ENCODE results near the gene AP5B1. TPM values are rescaled to one million over a fixed set of nuclear protein-coding genes. Genes with fewer than 3 reads are reported as not detected.

The AP5B1 gene
- total and polyA plus RNA-seq, 2 of the 8 experiments (the other 6 are each of a cell fraction or from before 2014, with no cell fraction given): 7.6 to 10.0 TPM

DNA sequence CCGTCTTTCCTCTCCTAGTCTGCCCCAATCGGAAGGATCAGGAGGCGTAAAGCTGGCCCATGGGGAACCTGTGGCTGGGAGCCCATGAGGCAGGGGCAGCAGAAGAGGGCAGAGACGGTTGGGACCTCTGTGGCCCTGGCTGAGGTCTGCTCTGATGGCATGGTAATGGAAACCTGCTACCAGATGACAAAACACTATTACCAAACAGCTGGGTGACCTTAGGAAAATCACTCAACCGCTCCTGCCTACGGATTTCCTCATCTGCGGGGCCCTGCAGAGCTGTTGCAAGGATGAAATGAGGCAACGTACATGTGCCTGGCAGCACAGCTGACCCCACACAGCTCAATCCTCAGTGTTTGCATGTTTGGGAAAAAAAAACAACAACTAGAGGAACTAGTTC lies 4.6 kb downstream of the AP5B1 start:
- Histone ChIP-seq H2AK5ac (ENCODE audit: low read depth, low read length) (no peak overlapping the region), H4K91ac (replicated peaks; ENCODE audit: insufficient read length, low read length) (no peak overlapping the region), H2BK12ac (ENCODE audit: low read depth, low read length) (no peak overlapping the region), H3K23ac (ENCODE audit: insufficient read length) (no peak overlapping the region), H4K5ac (ENCODE audit: insufficient read length, low read depth, low read length) (no peak overlapping the region), H3K27me3 (replicated peaks in 1 of 4; ENCODE audit: control insufficient read depth in 3 of 4, extremely low read depth in 1 of 4, insufficient read depth in 3 of 4, low read length in 3 of 4) (no peaks in the 10 kb centered on the region), H3K56ac (replicated peaks; ENCODE audit: insufficient read length, low read depth, low read length) (no peak overlapping the region), H3K9ac (replicated peaks in 1 of 4; ENCODE audit: extremely low read depth in 1 of 4, low read depth in 3 of 4, low read length in 3 of 4) (no peak overlapping the region), H4K8ac (ENCODE audit: extremely low read depth, insufficient read depth, low read length) (no peak overlapping the region; the same call in 1 of the 2 replicates), H3K79me1 (ENCODE audit: low read depth, low read length) (0 out of 2 replicates have a peak, but pooled peaks cover 2% of the 10 kb centered on the region), H3K36me3 (ENCODE audit: control insufficient read depth in 2 of 4, insufficient read depth in 4 of 4, low read length in 3 of 4) (peaks cover 0 to 11% (median 0%) of the 10 kb centered on the region in 4 experiments; a peak in 3 of 8 replicates), H3K27ac (ENCODE audit: low read depth, low read length) (no peak overlapping the region), H2BK20ac (ENCODE audit: low read length) (no peak overlapping the region), H3K18ac (ENCODE audit: extremely low read depth, low read length) (no peak overlapping the region), H3K23me2 (ENCODE audit: low read depth, low read length) (peaks cover 4% of the 10 kb centered on the region; the same call in 1 of the 2 replicates), H3K4me2 (ENCODE audit: insufficient read depth in 1 of 2, low read depth in 2 of 2, low read length in 2 of 2) (no peak overlapping the region), H3K4ac (replicated peaks; ENCODE audit: insufficient read length, low read depth, low read length) (no peak overlapping the region), H2BK5ac (ENCODE audit: low read depth, low read length) (no peak overlapping the region), H3K4me1 (replicated peaks in 1 of 4; ENCODE audit: control insufficient read depth in 3 of 4, insufficient read depth in 4 of 4, low read length in 3 of 4) (peaks cover 0 to 3% (median 0%) of the 10 kb centered on the region in 4 experiments; a peak in 4 of 7 replicates), H2BK120ac (replicated peaks; ENCODE audit: low read depth, low read length) (no peak overlapping the region), H4K20me1 (replicated peaks in 1 of 2; ENCODE audit: control insufficient read depth in 1 of 2, insufficient read depth in 2 of 2, low read length in 2 of 2) (peaks cover 1 to 15% of the 10 kb centered on the region in 2 experiments), H3K14ac (ENCODE audit: insufficient read length) (no peak overlapping the region), H3K9me3 (ENCODE audit: insufficient read depth in 2 of 2, low read depth in 1 of 2, low read length in 1 of 2) (no peaks in the 10 kb centered on the region), H3K4me3 (ENCODE audit: extremely low read depth in 1 of 4, insufficient read depth in 2 of 4, low read depth in 3 of 4, low read length in 4 of 4) (no peak overlapping the region), H2AFZ (ENCODE audit: low read length) (no peak overlapping the region), H3K79me2 (ENCODE audit: control insufficient read depth in 1 of 2, insufficient read depth in 2 of 2, low read length in 2 of 2) (no peaks in the 10 kb centered on the region), H2BK15ac (ENCODE audit: low read length) (no peak overlapping the region)
- 94% methylated on average over 8 of the region's 8 CpGs; no CpG with 5 or more reads in 1 of the 2 experiments for WGBS, 2 experiments (ENCODE audit: extremely low coverage in 1 of 2, insufficient coverage in 1 of 2, insufficient read length in 1 of 2, insufficient replicate concordance in 2 of 2, low coverage in 1 of 2, low lambda C conversion rate in 2 of 2, missing lambda C conversion rate in 1 of 2)
- TF ChIP-seq TEAD4 (IDR thresholded peaks at IDR 0.05; ENCODE audit: low read depth, low read length) (no peak), JUN (IDR thresholded peaks at IDR 0.05; ENCODE audit: low read depth, low read length) (no peak), HDAC6 (IDR thresholded peaks at IDR 0.05; ENCODE audit: low read depth, low read length) (no peak), SRF (IDR thresholded peaks at IDR 0.05; ENCODE audit: low read depth, low read length) (no peak), HDAC2 (IDR thresholded peaks at IDR 0.05; ENCODE audit: borderline replicate concordance in 1 of 2, low read depth in 2 of 2, low read length in 2 of 2) (no peak), POLR2A (IDR thresholded peaks at IDR 0.05; ENCODE audit: control extremely low read depth in 1 of 2, low read depth in 2 of 2, low read length in 2 of 2) (no peak), CBX8 (IDR thresholded peaks at IDR 0.05; ENCODE audit: borderline replicate concordance, low read depth, low read length) (no peak), CHD2 (IDR thresholded peaks at IDR 0.05; ENCODE audit: low read length) (no peak), EGR1 (IDR thresholded peaks at IDR 0.05; ENCODE audit: borderline replicate concordance, low read depth, low read length) (no peak), SIN3A (conservative IDR thresholded peaks at IDR 0.05 in 1 of 2, IDR thresholded peaks at IDR 0.05 in 1 of 2; ENCODE audit: low read depth in 1 of 2, low read length in 2 of 2) (no peak), BCL11A (IDR thresholded peaks at IDR 0.05; ENCODE audit: low read depth in 2 of 2, low read length in 2 of 2) (no peak), GTF2F1 (IDR thresholded peaks at IDR 0.05; ENCODE audit: borderline replicate concordance, low read depth, low read length) (no peak), SP4 (IDR thresholded peaks at IDR 0.05; ENCODE audit: low read length) (no peak), RAD21 (IDR thresholded peaks at IDR 0.05 in 1 of 2, conservative IDR thresholded peaks at IDR 0.05 in 1 of 2; ENCODE audit: low read depth in 2 of 2, low read length in 2 of 2) (no peak)
- CTCF ChIA-PET (ENCODE audit: partially characterized antibody): interaction anchor here (0.8 to 13.2 kb wide), 13 partner anchors 8 to 75 kb away, joined by 3 to 347 read pairs (median 7); partner anchors contain the start of genes KAT5 and RNASEH2C
- POLR2A ChIA-PET (ENCODE audit: partially characterized antibody): interaction anchor here (1.0 to 1.1 kb wide), 2 partner anchors 12 to 22 kb away, joined by 3 to 4 read pairs; no protein-coding TSS in a partner anchor
- FAIRE-seq: no peak
- no peak for DNase-seq (ENCODE audit: low read depth in 1 of 2, low spot score in 2 of 2)
